Chondrocyte (in vitro differentiated cells): ENCODE results near the gene RHCE. TPM values are rescaled to one million over a fixed set of nuclear protein-coding genes. Genes with fewer than 3 reads are reported as not detected.
A peak's percentile ranks its signal among the peaks of the same experiment; 100 is the strongest.

Experiments used
- DNase-seq: peaks from one replicate; pipeline ENCODE4 v3.0.0; 2021; ENCODE audit warnings: mixed read lengths, low spot score
- H3K27ac Mint-ChIP-seq: one replicate; pipeline ENCODE4 v1.8.0; 2021; ENCODE audit warnings: mild to moderate bottlenecking, moderate library complexity, mixed read lengths; ENCODE audit not compliant: unreplicated experiment
- H3K27me3 Mint-ChIP-seq: 2 replicates; pipeline ENCODE4 v1.8.0; 2021; ENCODE audit warnings: low read depth, mixed read lengths
- H3K36me3 Mint-ChIP-seq: 2 replicates; pipeline ENCODE4 v1.8.0; 2021; ENCODE audit warnings: low read depth, mixed read lengths
- H3K4me1 Mint-ChIP-seq: 2 replicates; pipeline ENCODE4 v1.8.0; 2021; ENCODE audit warnings: low read depth, mild to moderate bottlenecking, mixed read lengths
- H3K4me3 Mint-ChIP-seq: one replicate; pipeline ENCODE4 v1.8.0; 2021; ENCODE audit warnings: mild to moderate bottlenecking, moderate library complexity, mixed read lengths; ENCODE audit not compliant: unreplicated experiment
- H3K9me3 Mint-ChIP-seq: 2 replicates; pipeline ENCODE4 v1.8.0; 2021; ENCODE audit warnings: low read depth, mixed read lengths
- CTCF ChIP-seq: fragments of 200-600 bp; sonication (generic); IDR thresholded peaks from 2 replicates; pipeline ENCODE4 v1.5.0; 2021; ENCODE audit warnings: antibody characterized with exemption, mild to moderate bottlenecking, moderate library complexity
- total RNA-seq: library from RNA; stranded (reverse); gene quantifications from 3 replicates; pipeline ENCODE4 v1.2.1, GENCODE V29; 2021

Gene RHCE
- total RNA-seq, 1 donor from 2014 or later = 1.0 TPM

GRCh38 chr1:25431955-25432719 is 11.5 kb upstream of the RHCE start:
- peak overlapping the region; percentile 85 for H3K27ac Mint-ChIP-seq

GRCh38 chr1:25430967-25431881 is 10.6 kb upstream of the RHCE start:
- Mint-ChIP-seq H3K27ac (peak overlapping the region; percentile 85), H3K27me3 (no peaks in the 10 kb centered on the region), H3K36me3 (no peaks in the 10 kb centered on the region), H3K4me1 (peaks cover 55% of the 10 kb centered on the region), H3K4me3 (peak overlapping the region; percentile 94), H3K9me3 (no peaks in the 10 kb centered on the region)
- no peak for TF ChIP-seq CTCF
- DNase-seq = no peak

More at GRCh38 chr1:25431955-25432719, 11.5 kb upstream of the RHCE start:
- peak overlapping the region; percentile 88 for H3K4me3 Mint-ChIP-seq
- H3K36me3 Mint-ChIP-seq = no peaks in the 10 kb centered on the region
- peaks cover 64% of the 10 kb centered on the region for H3K4me1 Mint-ChIP-seq
- no peak for DNase-seq
- H3K9me3 Mint-ChIP-seq = no peaks in the 10 kb centered on the region
- TF ChIP-seq CTCF = no peak
- no peaks in the 10 kb centered on the region for H3K27me3 Mint-ChIP-seq

GRCh38 chr1:25430073-25430966 is 9.7 kb upstream of the RHCE start, which contains the start of gene MACO1:
MACO1 (plus strand) TSS chr1:25430897; CDS start chr1:25431099, 202 bp downstream.
- H3K4me1 Mint-ChIP-seq = peaks cover 46% of the 10 kb centered on the region

GRCh38 chr1:25428475-25429166 is 8.0 kb upstream of the RHCE start:
- Mint-ChIP-seq H3K27ac (peak overlapping the region; percentile 47), H3K36me3 (no peaks in the 10 kb centered on the region), H3K9me3 (no peaks in the 10 kb centered on the region), H3K27me3 (no peaks in the 10 kb centered on the region), H3K4me1 (peaks cover 29% of the 10 kb centered on the region), H3K4me3 (peak overlapping the region; percentile 17)
- TF ChIP-seq CTCF = no peak
- no peak for DNase-seq

More at GRCh38 chr1:25430073-25430966, 9.7 kb upstream of the RHCE start, which contains the start of gene MACO1:
- peak; percentile 11 for TF ChIP-seq CTCF
- H3K9me3 Mint-ChIP-seq = no peaks in the 10 kb centered on the region
- H3K27me3 Mint-ChIP-seq = no peaks in the 10 kb centered on the region
- H3K4me3 Mint-ChIP-seq = peak within 1 kb of the TSS; percentile 94
- no peaks in the 10 kb centered on the region for H3K36me3 Mint-ChIP-seq
- peak; percentile 97 for DNase-seq
- H3K27ac Mint-ChIP-seq = peak within 1 kb of the TSS; percentile 98
